Caco-2 (cell line): ENCODE results near the gene KCND3. TPM values are rescaled to one million over a fixed set of nuclear protein-coding genes. Genes with fewer than 3 reads are reported as not detected.
"Not testable (repeated sequence)": the region's sequence is repeated elsewhere in the genome, so short reads cannot be mapped to it uniquely, and the experiment has no call there.

ENCODE experiments used
- BruUV-seq: library from RNA; stranded (reverse); fragments of 400-500 nt; replicated peaks from 2 replicates; lab custom pipeline; 2021; lab: Mats Ljungman, UMichigan
- CTCF ChIA-PET: fragments of 300-600 bp; sonication (Branson Sonifier 250); formaldehyde crosslinking; loops from one replicate; lab custom pipeline; 2022; ENCODE audit warnings: antibody characterized with exemption; lab: Charles Lee
- POLR2A ChIA-PET: fragments of 300-600 bp; sonication (Branson Sonifier 250); formaldehyde crosslinking; loops from one replicate; lab custom pipeline; 2022; ENCODE audit warnings: antibody characterized with exemption; lab: Charles Lee
- DNase-seq, 2 experiments: peaks; one replicate each; pipeline versions ENCODE4 v3.0.0 to v3.0.0-alpha.2; 2020 to 2022
- H3K27me3 ChIP-seq: replicated peaks from 2 replicates; pipeline ENCODE4 v1.6.0; 2011; ENCODE audit warnings: low read length; ENCODE audit not compliant: control insufficient read depth, insufficient read depth
- H3K36me3 ChIP-seq: 2 replicates; pipeline ENCODE4 v1.5.1; 2011; ENCODE audit warnings: low read length; ENCODE audit not compliant: control insufficient read depth, insufficient read depth
- H3K4me1 ChIP-seq: fragments of 250-450 bp; sonication (Bioruptor Pico); 2 replicates; pipeline ENCODE4 v1.5.1; 2020; ENCODE audit warnings: mild to moderate bottlenecking
- H3K4me3 ChIP-seq: 2 replicates; pipeline ENCODE4 v1.5.1; 2011; ENCODE audit warnings: low read depth, mild to moderate bottlenecking, control low read depth, low read length
- H3K9me3 ChIP-seq: fragments of 250-450 bp; sonication (Bioruptor Pico); 2 replicates; pipeline ENCODE4 v1.5.1; 2020; ENCODE audit warnings: mild to moderate bottlenecking, moderate library complexity
- H3K27ac Mint-ChIP-seq: one replicate; pipeline ENCODE4 v1.8.0; 2022; ENCODE audit warnings: mixed read lengths; ENCODE audit not compliant: unreplicated experiment
- H3K27me3 Mint-ChIP-seq: one replicate; pipeline ENCODE4 v1.8.0; 2022; ENCODE audit warnings: mixed read lengths; ENCODE audit not compliant: insufficient read depth, unreplicated experiment
- H3K36me3 Mint-ChIP-seq: one replicate; pipeline ENCODE4 v1.8.0; 2022; ENCODE audit warnings: mild to moderate bottlenecking, mixed read lengths; ENCODE audit not compliant: insufficient read depth, unreplicated experiment
- H3K4me1 Mint-ChIP-seq: one replicate; pipeline ENCODE4 v1.8.0; 2022; ENCODE audit warnings: low read depth, mixed read lengths; ENCODE audit not compliant: unreplicated experiment
- H3K4me3 Mint-ChIP-seq: one replicate; pipeline ENCODE4 v1.8.0; 2022; ENCODE audit warnings: mild to moderate bottlenecking, moderate library complexity, mixed read lengths; ENCODE audit not compliant: unreplicated experiment
- H3K9me3 Mint-ChIP-seq: one replicate; pipeline ENCODE4 v1.8.0; 2022; ENCODE audit warnings: mixed read lengths; ENCODE audit not compliant: unreplicated experiment
- CTCF ChIP-seq, 2 experiments: fragments of 200-600 bp in 1 of 2; IDR thresholded peaks; 1 replicate in 1 of 2; 2 replicates in 1 of 2; pipeline versions ENCODE4 v1.5.1 to v1.8.0; 2011 to 2022; ENCODE audit warnings: antibody characterized with exemption in 1 of 2, control low read depth in 1 of 2, inconsistent platforms in 1 of 2, low read depth in 1 of 2, low read length in 1 of 2, mild to moderate bottlenecking in 1 of 2, moderate library complexity in 1 of 2; ENCODE audit not compliant: insufficient read depth in 1 of 2, severe bottlenecking in 1 of 2, unreplicated experiment in 1 of 2
- intact Hi-C: fragments of 100-400 bp; cut with micrococcal nuclease; formaldehyde crosslinking; loops from one replicate; pipeline ENCODE4 v1.10.0; 2022; ENCODE audit not compliant: unreplicated experiment
- total RNA-seq: library from RNA; stranded (reverse); gene quantifications from 2 replicates; pipeline ENCODE4 v1.2.3, GENCODE V29; 2022

KCND3 gene
- total RNA-seq, 1 experiment from 2014 or later, result 5.1 TPM

DNA sequence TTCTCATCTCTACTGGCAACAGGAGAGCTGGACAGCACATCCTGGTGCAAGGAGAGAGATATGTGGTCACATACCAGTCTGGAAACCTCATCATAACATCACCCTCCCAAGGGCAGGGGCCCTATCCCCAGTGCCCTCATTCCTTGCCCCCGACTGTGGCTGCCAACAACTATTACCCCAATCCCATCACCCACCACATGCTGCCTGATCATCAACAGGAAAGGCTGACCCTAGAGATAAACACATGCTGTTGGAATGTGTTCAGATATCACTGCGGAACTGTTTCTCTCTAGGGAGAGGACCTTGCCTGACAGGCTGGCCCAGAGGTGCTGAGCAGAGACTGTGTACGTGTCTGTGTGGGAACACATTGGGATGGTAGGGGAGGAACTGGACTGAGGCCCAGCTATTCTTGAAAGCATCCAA lies 245.8 kb downstream of the KCND3 start:
- H3K4me3 Mint-ChIP-seq, result no peak overlapping the region
- H3K9me3 Mint-ChIP-seq, result no peaks in the 10 kb centered on the region
- Histone ChIP-seq H3K9me3 (no peaks in the 10 kb centered on the region), H3K27me3 (no peaks in the 10 kb centered on the region), H3K4me3 (no peak overlapping the region), H3K36me3 (no peaks in the 10 kb centered on the region), H3K4me1 (no peaks in the 10 kb centered on the region; the same call in 1 of the 2 replicates)
- ChIA-PET CTCF (interaction anchor here (1.4 kb wide), 1 partner anchor 235 kb away, joined by 4 read pairs; no protein-coding TSS in a partner anchor), POLR2A (no interaction called here)
- no TSS peak for BruUV-seq
- no peak for TF ChIP-seq CTCF (IDR thresholded peaks at IDR 0.05; ENCODE audit: insufficient read depth in 1 of 2, low read depth in 1 of 2, low read length in 1 of 2, severe bottlenecking in 1 of 2, unreplicated experiment in 1 of 2)
- intact Hi-C loops, result no loop called here
- H3K36me3 Mint-ChIP-seq, result peaks cover 16% of the 10 kb centered on the region
- H3K4me1 Mint-ChIP-seq, result peaks cover 4% of the 10 kb centered on the region
- H3K27me3 Mint-ChIP-seq, result no peaks in the 10 kb centered on the region
- H3K27ac Mint-ChIP-seq, result no peak overlapping the region
- DNase-seq, result no peak

GRCh38 chr1:111742938-111743549 lies 246.4 kb downstream of the KCND3 start:
- TF ChIP-seq CTCF (IDR thresholded peaks at IDR 0.05; ENCODE audit: insufficient read depth in 1 of 2, low read depth in 1 of 2, low read length in 1 of 2, severe bottlenecking in 1 of 2, unreplicated experiment in 1 of 2), result no peak
- no peaks in the 10 kb centered on the region for H3K9me3 Mint-ChIP-seq
- DNase-seq, result no peak
- H3K27me3 Mint-ChIP-seq, result no peaks in the 10 kb centered on the region
- peaks cover 9% of the 10 kb centered on the region for H3K4me1 Mint-ChIP-seq
- Histone ChIP-seq H3K4me3 (no peak overlapping the region), H3K36me3 (no peaks in the 10 kb centered on the region), H3K4me1 (no peaks in the 10 kb centered on the region; the same call in 1 of the 2 replicates), H3K9me3 (no peaks in the 10 kb centered on the region), H3K27me3 (no peaks in the 10 kb centered on the region)
- intact Hi-C loops, result no loop called here
- no peak overlapping the region for H3K4me3 Mint-ChIP-seq
- no peak overlapping the region for H3K27ac Mint-ChIP-seq
- H3K36me3 Mint-ChIP-seq, result peaks cover 16% of the 10 kb centered on the region
- ChIA-PET POLR2A (interaction anchor here (0.6 kb wide), 1 partner anchor 294 kb away, joined by 6 read pairs; the partner anchor contains the start of gene WDR77), CTCF (interaction anchor here (1.4 kb wide), 1 partner anchor 235 kb away, joined by 4 read pairs; no protein-coding TSS in a partner anchor)
- no TSS peak for BruUV-seq

DNA sequence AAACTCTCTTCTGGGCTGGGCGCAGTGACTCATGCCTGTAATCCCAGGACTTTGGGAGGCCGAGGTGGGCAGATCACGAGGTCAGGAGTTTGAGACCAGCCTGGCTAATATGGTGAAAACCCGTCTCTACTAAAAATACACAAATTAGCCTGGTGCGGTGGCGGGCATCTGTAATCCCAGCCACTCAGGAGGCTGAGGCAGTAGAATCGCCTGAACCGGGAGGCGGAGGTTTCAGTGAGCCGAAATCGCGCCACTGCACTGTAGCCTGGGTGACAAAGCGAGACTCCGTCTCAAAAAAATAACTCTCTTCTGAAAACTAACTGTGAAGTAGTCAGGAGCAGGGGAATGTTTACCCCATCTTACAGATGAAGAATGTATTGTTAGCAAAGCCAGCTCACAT lies 247.2 kb downstream of the KCND3 start:
- BruUV-seq, H3K4me3 Mint-ChIP-seq, H3K4me1 ChIP-seq, H3K27me3 ChIP-seq, H3K9me3 Mint-ChIP-seq, intact Hi-C loops, H3K9me3 ChIP-seq, H3K36me3 ChIP-seq, H3K27ac Mint-ChIP-seq, DNase-seq, POLR2A ChIA-PET, H3K27me3 Mint-ChIP-seq, H3K4me3 ChIP-seq: not testable (repeated sequence)
- H3K36me3 Mint-ChIP-seq, result peaks cover 16% of the 10 kb centered on the region
- peaks cover 16% of the 10 kb centered on the region for H3K4me1 Mint-ChIP-seq
- CTCF ChIA-PET, result interaction anchor here (1.4 kb wide), 1 partner anchor 234 kb away, joined by 4 read pairs; no protein-coding TSS in a partner anchor
